Cardiac fibroblast (primary cell): ENCODE measurements around the gene NLRP11.
"Not testable (repeated sequence)": the region's sequence is repeated elsewhere in the genome, so short reads cannot be mapped to it uniquely, and the experiment has no call there.

ENCODE experiments used
- DNase-seq, 2 donors: peaks; one replicate each; pipeline versions ENCODE4 v3.0.0 to v3.0.0-alpha.2; 2010; ENCODE audit warnings: low read depth in 2 of 2
- H3K4me3 ChIP-seq, 2 donors: replicated peaks in 1 of 2; 1 replicate in 1 of 2; 2 replicates in 1 of 2; pipeline ENCODE4 v1.5.1; 2011; ENCODE audit warnings: low read depth in 2 of 2, low read length in 2 of 2, mild to moderate bottlenecking in 2 of 2, moderate library complexity in 1 of 2
- CTCF ChIP-seq: IDR thresholded peaks from one replicate; pipeline ENCODE4 v1.5.1; 2011; ENCODE audit warnings: low read depth, mild to moderate bottlenecking, low read length, inconsistent platforms

The NLRP11 gene

DNA sequence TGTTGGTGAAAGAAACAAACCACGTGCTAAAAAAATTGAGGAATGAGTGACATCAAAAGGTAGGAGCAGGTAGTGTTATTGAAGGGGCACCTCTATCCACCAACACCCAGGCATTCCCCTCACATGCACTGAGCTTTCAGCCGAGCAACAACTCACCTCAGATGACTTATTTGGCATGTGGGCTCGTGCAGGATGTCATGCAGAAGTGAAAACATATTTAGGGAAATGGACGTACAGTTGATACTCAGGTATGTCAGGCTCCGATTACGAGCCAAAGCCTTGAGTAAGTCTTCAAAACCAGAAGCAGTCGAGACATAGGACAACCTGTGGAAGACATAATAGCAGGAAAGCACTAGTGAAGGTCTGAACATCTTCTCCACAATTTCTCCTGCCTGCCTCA is 30.4 kb downstream of the NLRP11 start:
- no peak for DNase-seq
- no peak for TF ChIP-seq CTCF
- H3K4me3 ChIP-seq, result no peak overlapping the region

GRCh38 chr19:55795021-55795420 is 36.8 kb downstream of the NLRP11 start:
- no peak overlapping the region for H3K4me3 ChIP-seq
- TF ChIP-seq CTCF, result no peak
- DNase-seq, result no peak

- H3K4me3 ChIP-seq, result no peak overlapping the region
- TF ChIP-seq CTCF, result no peak
- DNase-seq, result no peak
These were observed 50.7 kb downstream of the NLRP11 start for GRCh38 chr19:55781112-55781511.

GRCh38 chr19:55778331-55778730 is 53.5 kb downstream of the NLRP11 start:
- no peak overlapping the region for H3K4me3 ChIP-seq
- DNase-seq, result no peak
- no peak for TF ChIP-seq CTCF

DNA sequence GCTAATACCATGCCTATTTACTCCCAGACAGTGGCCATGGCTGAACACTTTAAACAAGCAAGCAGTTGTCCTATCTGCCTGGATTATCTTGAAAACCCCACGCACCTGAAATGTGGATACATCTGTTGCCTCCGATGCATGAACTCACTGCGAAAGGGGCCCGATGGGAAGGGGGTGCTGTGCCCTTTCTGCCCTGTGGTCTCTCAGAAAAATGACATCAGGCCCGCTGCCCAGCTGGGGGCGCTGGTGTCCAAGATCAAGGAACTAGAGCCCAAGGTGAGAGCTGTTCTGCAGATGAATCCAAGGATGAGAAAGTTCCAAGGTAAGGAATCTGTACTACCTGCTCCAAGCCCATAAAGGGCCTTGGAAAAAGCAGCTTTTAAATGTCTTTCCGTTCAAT is 54.3 kb downstream of the NLRP11 start:
- no peak for TF ChIP-seq CTCF
- H3K4me3 ChIP-seq, result no peak overlapping the region
- no peak for DNase-seq

GRCh38 chr19:55769632-55770031 is 62.2 kb downstream of the NLRP11 start:
- not testable (repeated sequence) for DNase-seq, H3K4me3 ChIP-seq

DNA sequence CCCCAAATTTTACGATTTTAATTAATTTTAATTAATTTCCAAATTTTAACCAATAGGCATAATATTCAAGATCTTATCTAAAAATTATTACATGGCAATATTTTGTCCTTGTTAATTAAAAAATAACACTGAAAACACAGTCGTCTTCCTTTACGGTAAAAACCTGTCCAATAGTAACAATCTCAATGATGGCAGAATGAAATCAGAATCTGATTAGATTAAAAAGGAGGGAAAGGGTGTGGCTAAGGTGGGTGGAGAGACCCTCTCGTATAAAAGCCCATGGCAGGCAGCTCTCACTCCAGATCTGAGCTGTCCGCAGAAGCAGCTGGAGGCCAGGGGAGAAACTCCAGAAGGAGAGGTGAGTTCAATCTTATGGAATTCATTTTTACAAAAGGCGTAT is 63.0 kb downstream of the NLRP11 start, which contains the start of gene RFPL4AL1:
TSS of gene RFPL4AL1 (plus strand) at position 301 of the 400 bp plus-strand sequence. CDS start 2,687 bp downstream, outside the sequence.
- not testable (repeated sequence) for H3K4me3 ChIP-seq, DNase-seq

DNA sequence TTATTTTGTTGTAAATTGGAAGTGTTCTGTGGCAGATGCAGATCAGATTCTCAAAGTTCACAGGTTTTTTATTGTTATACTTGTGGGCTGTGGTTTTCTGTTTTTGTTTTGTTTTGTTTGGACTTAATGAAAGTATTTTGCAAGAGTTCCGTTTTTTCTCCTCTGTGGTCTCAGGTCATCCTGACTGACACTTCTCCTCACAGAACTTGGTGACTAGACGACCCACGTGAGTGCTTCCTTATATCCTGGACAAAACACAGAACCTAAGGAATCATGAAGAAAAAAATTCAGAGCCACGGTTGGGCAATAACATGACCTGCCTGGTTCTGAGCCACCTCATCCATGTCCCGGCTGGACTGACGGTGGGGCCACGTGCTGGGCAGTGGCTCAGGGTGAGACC is 65.3 kb downstream of the NLRP11 start:
- TF ChIP-seq CTCF, result no peak
- no peak for DNase-seq

DNA sequence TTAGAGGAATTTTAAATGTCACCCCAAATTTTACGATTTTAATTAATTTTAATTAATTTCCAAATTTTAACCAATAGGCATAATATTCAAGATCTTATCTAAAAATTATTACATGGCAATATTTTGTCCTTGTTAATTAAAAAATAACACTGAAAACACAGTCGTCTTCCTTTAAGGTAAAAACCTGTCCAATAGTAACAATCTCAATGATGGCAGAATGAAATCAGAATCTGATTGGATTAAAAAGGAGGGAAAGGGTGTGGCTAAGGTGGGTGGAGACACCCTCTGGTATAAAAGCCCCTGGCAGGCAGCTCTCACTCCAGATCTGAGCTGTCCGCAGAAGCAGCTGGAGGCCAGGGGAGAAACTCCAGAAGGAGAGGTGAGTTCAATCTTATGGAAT is 73.0 kb downstream of the NLRP11 start, which contains the start of gene RFPL4A:
TSS of gene RFPL4A (plus strand) at position 301 of the 400 bp plus-strand sequence. CDS start 2,704 bp downstream, outside the sequence.
- not testable (repeated sequence) for H3K4me3 ChIP-seq, DNase-seq

More for the DNA sequence above, 65.3 kb downstream of the NLRP11 start:
- H3K4me3 ChIP-seq, result no peak overlapping the region

DNA sequence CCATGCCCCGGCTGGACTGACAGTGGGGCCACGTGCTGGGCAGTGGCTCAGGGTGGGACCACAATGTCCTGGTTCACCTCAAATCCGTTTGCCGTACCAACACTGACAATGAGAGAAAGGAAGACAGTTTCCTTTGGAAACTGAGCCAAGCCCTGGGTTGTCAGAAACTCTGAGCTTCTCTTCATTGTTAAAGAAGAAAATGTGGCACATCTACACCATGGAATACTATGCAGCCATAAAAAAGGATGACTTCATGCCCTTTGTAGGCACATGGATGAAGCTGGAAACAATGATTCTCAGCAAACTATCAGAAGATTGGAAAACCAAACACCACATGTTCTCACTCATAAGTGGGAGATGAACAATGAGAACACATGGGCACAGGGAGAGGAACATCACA is 75.0 kb downstream of the NLRP11 start:
- H3K4me3 ChIP-seq, DNase-seq: not testable (repeated sequence)
